AG10803 (cell line): Measurements from ENCODE around the gene BAIAP3.

Experiments
- DNase-seq: peaks from one replicate; pipeline ENCODE4 v3.0.0; 2010; ENCODE audit warnings: low read depth
- H3K4me3 ChIP-seq: 2 replicates; pipeline ENCODE4 v1.5.1; 2011; ENCODE audit warnings: mild to moderate bottlenecking, low read length, control low read depth
- CTCF ChIP-seq: conservative IDR thresholded peaks from 2 replicates; pipeline ENCODE4 v1.5.1; 2011; ENCODE audit warnings: mild to moderate bottlenecking, low read length, control low read depth, inconsistent platforms

The BAIAP3 gene

GRCh38 chr16:1377406-1378010, 44.1 kb downstream of the BAIAP3 start:
- DNase-seq = no peak
- H3K4me3 ChIP-seq = no peak overlapping the region
- TF ChIP-seq CTCF = no peak

GRCh38 chr16:1378087-1378803, 44.8 kb downstream of the BAIAP3 start:
- DNase-seq = no peak
- no peak for TF ChIP-seq CTCF
- H3K4me3 ChIP-seq = peak overlapping the region; percentile 54

GRCh38 chr16:1378804-1379303, 45.4 kb downstream of the BAIAP3 start:
- peak; percentile 77 for DNase-seq
- H3K4me3 ChIP-seq = peak overlapping the region; percentile 54
- no peak for TF ChIP-seq CTCF

- peak overlapping the region; percentile 54 for H3K4me3 ChIP-seq
- no peak for TF ChIP-seq CTCF
- DNase-seq = peak; percentile 46
Measured at GRCh38 chr16:1379304-1380076, 46.0 kb downstream of the BAIAP3 start.

- no peak overlapping the region for H3K4me3 ChIP-seq
- no peak for TF ChIP-seq CTCF
Measured at GRCh38 chr16:1380195-1380594, 46.8 kb downstream of the BAIAP3 start.

GRCh38 chr16:1381612-1382406, 48.4 kb downstream of the BAIAP3 start:
- DNase-seq = no peak
- TF ChIP-seq CTCF = no peak
- no peak overlapping the region for H3K4me3 ChIP-seq

More at GRCh38 chr16:1380195-1380594, 46.8 kb downstream of the BAIAP3 start:
- DNase-seq = no peak
